Kidney (tissue), 14 donors: ENCODE data around the gene CTIF. TPM values are rescaled to one million over a fixed set of nuclear protein-coding genes. Genes with fewer than 3 reads are reported as not detected.
A peak's percentile ranks its signal among the peaks of the same experiment; 100 is the strongest.

Experiments used
- DNase-seq, 5 donors: peaks; one replicate each; pipeline ENCODE4 v3.0.0-alpha.2; 2013 to 2020
- FAIRE-seq: peaks from 2 replicates; lab custom pipeline; 2012; peaks lifted over from hg19 to GRCh38; lab: Jason Lieb, UNC
- H3K27ac ChIP-seq, 2 donors: one replicate each; pipeline ENCODE4 v1.7.0; 2013; ENCODE audit warnings: low read depth in 2 of 2, low read length in 2 of 2, inconsistent platforms in 1 of 2
- H3K27me3 ChIP-seq: one replicate; pipeline ENCODE4 v1.7.1; 2013; ENCODE audit warnings: low read length, inconsistent platforms; ENCODE audit not compliant: control insufficient read depth, insufficient read depth
- H3K36me3 ChIP-seq, 3 donors: one replicate each; pipeline versions ENCODE4 v1.7.0 to v1.7.1; 2013; ENCODE audit warnings: low read length in 3 of 3, control low read depth in 1 of 3, inconsistent platforms in 1 of 3; ENCODE audit not compliant: insufficient read depth in 3 of 3, control insufficient read depth in 2 of 3
- H3K4me1 ChIP-seq, 3 donors: one replicate each; pipeline versions ENCODE4 v1.7.0 to v1.7.1; 2013; ENCODE audit warnings: low read length in 3 of 3, inconsistent platforms in 1 of 3, low read depth in 1 of 3; ENCODE audit not compliant: control insufficient read depth in 2 of 3, insufficient read depth in 2 of 3
- H3K4me3 ChIP-seq, 3 donors: one replicate each; pipeline versions ENCODE4 v1.7.0 to v1.8.1; 2013; ENCODE audit warnings: low read length in 3 of 3, control low read depth in 1 of 3, inconsistent platforms in 1 of 3
- H3K9ac ChIP-seq, 3 donors: one replicate each; pipeline versions ENCODE4 v1.7.0 to v1.7.1; 2013; ENCODE audit warnings: low read length in 3 of 3, control low read depth in 1 of 3, inconsistent platforms in 1 of 3
- H3K9me3 ChIP-seq, 3 donors: one replicate each; pipeline versions ENCODE4 v1.7.0 to v1.7.1; 2013; ENCODE audit warnings: low read length in 3 of 3, control low read depth in 1 of 3, inconsistent platforms in 1 of 3; ENCODE audit not compliant: control insufficient read depth in 2 of 3, insufficient read depth in 1 of 3
- intact Hi-C: fragments of 100-400 bp; cut with DNase I; formaldehyde crosslinking; loops from one replicate; pipeline ENCODE4 v1.11.1; 2022
- polyA plus RNA-seq: library from polyadenylated mRNA; stranded (reverse); fragments of 350-450 nt; fragmentation: Illumina TruSeq; extraction: RNeasy Lipid Tissue Mini Kit (QIAGEN cat#74804); gene quantifications from one replicate; pipeline ENCODE4 v1.2.3, GENCODE V29; 2014; ENCODE audit warnings: low read depth, low replicate concordance; ENCODE audit not compliant: insufficient read depth
- total RNA-seq: library from RNA; stranded (reverse); fragmentation: NEBNext Ultra II Directional; extraction: Animal tissue kit (Norgen Biotek cat#: 25700); gene quantifications from one replicate; pipeline ENCODE4 v1.2.1, GENCODE V29; 2021
- TF ChIP-seq, protein P1 (sequence below): IDR thresholded peaks from 3 replicates; pipeline ENCODE4 v1.5.1; 2012; ENCODE audit warnings: mild to moderate bottlenecking, moderate library complexity, borderline replicate concordance; ENCODE audit not compliant: insufficient read depth; ENCODE audit errors: extremely low read depth
- donor health status: control.
- donor health status: control.
- donor health status: control.
- donor health status: control.
- donor health status: control.
- donor health status: DM: yes; HTN: yes; CAD: no.
- donor health status: Normal renal cell carcinoma (clear cell type).

CTIF gene
- total and polyA plus RNA-seq, 2 donors from 2014 or later: 37.3 to 41.9 TPM

DNA sequence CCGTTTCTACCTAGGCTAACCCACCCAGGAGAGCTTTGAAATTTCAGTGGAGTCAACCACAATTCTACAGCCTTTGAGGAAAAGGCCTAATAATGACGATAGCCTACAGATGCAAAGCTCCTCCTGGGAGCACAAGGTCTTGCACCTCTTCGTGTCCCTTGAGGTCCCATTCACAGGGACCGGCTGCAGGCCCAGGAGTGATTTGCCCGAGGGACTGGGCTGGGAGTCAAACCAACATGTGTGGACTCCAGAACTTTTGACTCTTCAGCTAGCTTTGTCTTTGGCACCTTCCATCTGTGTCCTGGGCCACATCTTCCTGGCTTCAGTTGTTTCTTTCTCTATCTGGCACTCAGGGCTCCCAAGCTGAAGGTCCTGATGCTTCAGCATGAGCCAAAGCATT lies 335.4 kb downstream of the CTIF start:
- Histone ChIP-seq H3K9me3 (no peaks in the 10 kb centered on the region), H3K27ac (no peak overlapping the region), H3K4me3 (no peak overlapping the region), H3K4me1 (peaks cover 0 to 6% (median 0%) of the 10 kb centered on the region in 3 donors), H3K9ac (no peak overlapping the region), H3K36me3 (no peaks in the 10 kb centered on the region), H3K27me3 (no peaks in the 10 kb centered on the region)
- no peak for FAIRE-seq
- peak in 1 of 5 donors; percentile 37 for DNase-seq
- TF ChIP-seq, protein P1, sequence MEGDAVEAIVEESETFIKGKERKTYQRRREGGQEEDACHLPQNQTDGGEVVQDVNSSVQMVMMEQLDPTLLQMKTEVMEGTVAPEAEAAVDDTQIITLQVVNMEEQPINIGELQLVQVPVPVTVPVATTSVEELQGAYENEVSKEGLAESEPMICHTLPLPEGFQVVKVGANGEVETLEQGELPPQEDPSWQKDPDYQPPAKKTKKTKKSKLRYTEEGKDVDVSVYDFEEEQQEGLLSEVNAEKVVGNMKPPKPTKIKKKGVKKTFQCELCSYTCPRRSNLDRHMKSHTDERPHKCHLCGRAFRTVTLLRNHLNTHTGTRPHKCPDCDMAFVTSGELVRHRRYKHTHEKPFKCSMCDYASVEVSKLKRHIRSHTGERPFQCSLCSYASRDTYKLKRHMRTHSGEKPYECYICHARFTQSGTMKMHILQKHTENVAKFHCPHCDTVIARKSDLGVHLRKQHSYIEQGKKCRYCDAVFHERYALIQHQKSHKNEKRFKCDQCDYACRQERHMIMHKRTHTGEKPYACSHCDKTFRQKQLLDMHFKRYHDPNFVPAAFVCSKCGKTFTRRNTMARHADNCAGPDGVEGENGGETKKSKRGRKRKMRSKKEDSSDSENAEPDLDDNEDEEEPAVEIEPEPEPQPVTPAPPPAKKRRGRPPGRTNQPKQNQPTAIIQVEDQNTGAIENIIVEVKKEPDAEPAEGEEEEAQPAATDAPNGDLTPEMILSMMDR: no peak
- intact Hi-C loops: no loop called here

DNA sequence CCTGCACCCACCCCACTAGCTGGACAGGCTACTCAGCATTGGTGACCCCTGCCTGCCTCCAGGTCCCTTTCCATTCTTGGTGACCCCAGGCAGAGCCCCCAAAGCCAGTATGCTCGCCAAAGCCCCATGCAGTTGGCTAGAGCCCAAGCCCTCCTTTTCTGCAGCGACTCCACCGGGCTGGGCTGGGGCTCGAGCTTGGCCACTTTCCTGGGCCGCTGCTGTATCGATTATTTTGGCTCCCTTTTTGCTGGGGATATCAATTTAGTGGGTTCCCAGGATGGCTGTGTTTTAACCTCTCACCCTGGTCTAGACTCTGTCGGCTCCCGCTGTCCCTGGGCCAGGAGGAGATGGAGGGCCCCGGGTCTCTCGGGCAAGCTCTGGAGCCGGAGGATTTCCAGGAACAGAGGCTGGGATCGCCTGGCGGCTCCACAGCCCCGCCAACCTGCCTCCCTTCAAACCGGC lies 335.9 kb downstream of the CTIF start:
- intact Hi-C loops: no loop called here
- DNase-seq (peak in 1 of 5 donors; percentile 56), FAIRE-seq (no peak)
- no peak overlapping the region for H3K4me3 ChIP-seq
- H3K36me3 ChIP-seq: no peaks in the 10 kb centered on the region
- TF ChIP-seq, protein P1: no peak
- peaks cover 0 to 6% (median 0%) of the 10 kb centered on the region in 3 donors for H3K4me1 ChIP-seq
- no peak overlapping the region for H3K9ac ChIP-seq
- H3K27ac ChIP-seq: no peak overlapping the region
- no peaks in the 10 kb centered on the region for H3K27me3 ChIP-seq
- no peaks in the 10 kb centered on the region for H3K9me3 ChIP-seq

- intact Hi-C loops: no loop called here
Measured at GRCh38 chr18:48875314-48875941, 336.6 kb downstream of the CTIF start.

More at GRCh38 chr18:48875314-48875941, 336.6 kb downstream of the CTIF start:
- TF ChIP-seq, protein P1: no peak
- Histone ChIP-seq H3K4me3 (no peak overlapping the region), H3K36me3 (no peaks in the 10 kb centered on the region), H3K27ac (no peak overlapping the region), H3K27me3 (no peaks in the 10 kb centered on the region), H3K4me1 (peaks cover 0 to 6% (median 0%) of the 10 kb centered on the region in 3 donors), H3K9me3 (no peaks in the 10 kb centered on the region), H3K9ac (no peak overlapping the region)
- DNase-seq (peak in 1 of 5 donors; percentile 44), FAIRE-seq (no peak)
